Activated CD4-positive, CD25-positive, alpha-beta regulatory T cell treated with anti-CD3 and anti-CD28 coated beads, Interleukin-2, amount 50 U/mL, for 16 hours (primary cell): ENCODE measurements around the gene KIR2DL4.
"Not testable (repeated sequence)": the region's sequence is repeated elsewhere in the genome, so short reads cannot be mapped to it uniquely, and the experiment has no call there.

Experiments used
- DNase-seq: peaks from one replicate; pipeline ENCODE4 v3.0.0-alpha.2; 2020; ENCODE audit warnings: low read depth, low spot score

The KIR2DL4 gene

DNA sequence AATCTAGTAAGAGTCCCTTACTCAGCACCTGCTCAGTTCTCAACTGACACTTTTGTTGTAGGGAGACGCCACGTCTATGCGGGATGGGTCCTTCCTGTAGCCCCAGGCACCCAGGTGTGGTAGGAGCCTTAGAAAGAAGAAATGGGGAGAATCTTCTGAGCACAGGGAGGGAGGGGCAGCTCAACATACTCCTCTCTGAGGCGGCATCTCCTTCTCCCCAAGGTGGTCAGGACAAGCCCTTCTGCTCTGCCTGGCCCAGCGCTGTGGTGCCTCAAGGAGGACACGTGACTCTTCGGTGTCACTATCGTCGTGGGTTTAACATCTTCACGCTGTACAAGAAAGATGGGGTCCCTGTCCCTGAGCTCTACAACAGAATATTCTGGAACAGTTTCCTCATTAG lies 1.2 kb downstream of the KIR2DL4 start:
- DNase-seq, result no peak

- DNase-seq, result no peak
Measured at GRCh38 chr19:54805665-54806515, 2.5 kb downstream of the KIR2DL4 start.

DNA sequence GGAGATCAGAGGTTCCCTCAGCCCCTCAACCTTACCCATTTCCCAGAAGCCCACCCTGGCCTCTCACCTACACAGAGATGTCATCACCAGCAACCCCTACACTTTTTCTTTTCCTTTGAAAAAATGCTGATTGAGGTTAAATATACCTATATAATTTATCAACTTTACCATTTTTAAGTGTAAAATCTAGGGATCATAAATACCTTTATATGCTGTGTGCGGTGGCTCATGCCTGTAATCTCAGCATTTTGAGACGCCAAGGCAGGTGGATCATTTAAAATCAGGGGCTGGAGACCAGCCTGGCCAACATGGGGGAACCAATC lies 3.1 kb downstream of the KIR2DL4 start:
- no peak for DNase-seq

- not testable (repeated sequence) for DNase-seq
Measured at GRCh38 chr19:54814571-54814970, 11.2 kb downstream of the KIR2DL4 start.

GRCh38 chr19:54816251-54816650 lies 12.8 kb downstream of the KIR2DL4 start, which contains the start of gene KIR3DL1:
KIR3DL1 (plus strand) TSS chr19:54816468.
- DNase-seq, result not testable (repeated sequence)

DNA sequence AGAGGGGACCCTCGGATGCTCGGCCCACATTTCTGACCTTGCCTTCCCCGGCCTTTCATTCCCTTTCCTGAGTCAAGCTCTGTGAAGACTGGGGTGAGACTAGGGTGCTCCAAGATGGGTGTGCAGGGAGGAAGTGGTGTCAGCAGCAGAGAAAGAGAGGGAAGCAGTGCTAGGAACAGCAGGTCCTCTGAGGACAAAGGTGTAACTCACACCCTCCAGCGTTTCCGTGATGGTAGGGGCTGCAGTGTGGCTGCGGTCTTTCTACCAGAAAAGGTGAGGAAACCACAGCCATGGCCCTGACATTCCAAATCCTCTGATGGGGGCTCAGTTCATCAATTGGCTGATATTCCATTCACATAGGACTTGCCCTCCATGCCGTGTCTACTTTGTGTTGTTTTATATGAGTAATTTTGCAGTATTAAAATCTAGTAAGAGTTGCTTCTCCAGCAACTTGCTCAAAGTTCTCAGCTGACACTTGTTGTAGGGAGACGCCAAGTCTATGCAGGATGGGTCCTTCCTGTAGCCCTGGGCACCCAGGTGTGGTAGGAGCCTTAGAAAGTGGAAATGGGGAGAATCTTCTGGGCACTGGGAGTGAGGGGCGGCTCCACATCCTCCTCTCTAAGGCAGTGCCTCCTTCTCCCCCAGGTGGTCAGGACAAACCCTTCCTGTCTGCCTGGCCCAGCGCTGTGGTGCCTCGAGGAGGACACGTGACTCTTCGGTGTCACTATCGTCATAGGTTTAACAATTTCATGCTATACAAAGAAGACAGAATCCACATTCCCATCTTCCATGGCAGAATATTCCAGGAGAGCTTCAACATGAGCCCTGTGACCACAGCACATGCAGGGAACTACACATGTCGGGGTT lies 14.5 kb downstream of the KIR2DL4 start:
- no peak for DNase-seq

GRCh38 chr19:54824416-54824815 lies 21.0 kb downstream of the KIR2DL4 start:
- DNase-seq, result not testable (repeated sequence)

- DNase-seq, result not testable (repeated sequence)
Measured at GRCh38 chr19:54825326-54825725, 21.9 kb downstream of the KIR2DL4 start.

GRCh38 chr19:54828064-54828463 lies 24.7 kb downstream of the KIR2DL4 start:
- DNase-seq, result not testable (repeated sequence)

DNA sequence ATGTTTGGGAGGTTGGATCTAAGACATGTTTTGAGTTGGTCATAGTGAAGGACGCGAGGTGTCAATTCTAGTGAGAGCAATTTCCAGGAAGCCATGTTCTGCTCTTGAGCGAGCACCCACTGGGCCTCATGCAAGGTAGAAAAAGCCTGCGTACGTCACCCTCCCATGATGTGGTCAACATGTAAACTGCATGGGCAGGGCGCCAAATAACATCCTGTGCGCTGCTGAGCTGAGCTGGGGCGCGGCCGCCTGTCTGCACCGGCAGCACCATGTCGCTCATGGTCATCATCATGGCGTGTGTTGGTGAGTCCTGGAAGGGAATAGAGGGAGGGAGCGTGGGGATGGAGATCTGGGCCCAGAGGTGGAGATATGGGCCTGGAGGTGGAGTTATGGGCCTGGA lies 29.1 kb downstream of the KIR2DL4 start, which contains the start of gene KIR2DS4:
Gene KIR2DS4, plus strand, starts transcription at position 181 of the 400 bp plus-strand sequence.
- DNase-seq, result not testable (repeated sequence)

GRCh38 chr19:54835126-54835525 lies 31.7 kb downstream of the KIR2DL4 start:
- DNase-seq, result not testable (repeated sequence)

DNA sequence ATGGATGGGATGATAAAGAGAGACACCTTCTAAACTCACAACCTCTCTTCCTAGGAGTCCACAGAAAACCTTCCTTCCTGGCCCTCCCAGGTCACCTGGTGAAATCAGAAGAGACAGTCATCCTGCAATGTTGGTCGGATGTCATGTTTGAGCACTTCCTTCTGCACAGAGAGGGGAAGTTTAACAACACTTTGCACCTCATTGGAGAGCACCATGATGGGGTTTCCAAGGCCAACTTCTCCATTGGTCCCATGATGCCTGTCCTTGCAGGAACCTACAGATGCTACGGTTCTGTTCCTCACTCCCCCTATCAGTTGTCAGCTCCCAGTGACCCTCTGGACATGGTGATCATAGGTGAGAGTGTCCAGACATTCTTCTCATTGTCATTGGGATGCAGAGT lies 34.1 kb downstream of the KIR2DL4 start:
- DNase-seq, result not testable (repeated sequence)

DNA sequence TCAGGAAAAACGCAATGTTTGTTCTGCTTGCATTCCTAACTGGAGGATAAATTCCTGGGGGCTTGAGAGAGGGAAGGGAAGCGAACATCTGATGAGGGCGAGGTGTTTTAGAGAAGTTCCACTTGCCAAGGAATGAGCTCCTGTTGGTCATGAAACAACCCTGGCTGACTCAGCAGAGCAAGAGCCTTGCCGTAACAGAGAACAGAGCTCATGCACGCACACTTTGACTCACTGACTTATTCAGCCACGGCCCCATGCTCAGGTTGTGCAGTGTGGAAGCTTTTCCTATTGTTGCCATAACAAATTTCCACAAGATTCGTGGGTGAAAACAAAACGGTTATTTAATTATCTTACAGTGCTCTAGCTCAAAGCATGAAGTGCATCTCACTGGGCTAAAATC lies 39.8 kb downstream of the KIR2DL4 start:
- DNase-seq, result not testable (repeated sequence)

DNA sequence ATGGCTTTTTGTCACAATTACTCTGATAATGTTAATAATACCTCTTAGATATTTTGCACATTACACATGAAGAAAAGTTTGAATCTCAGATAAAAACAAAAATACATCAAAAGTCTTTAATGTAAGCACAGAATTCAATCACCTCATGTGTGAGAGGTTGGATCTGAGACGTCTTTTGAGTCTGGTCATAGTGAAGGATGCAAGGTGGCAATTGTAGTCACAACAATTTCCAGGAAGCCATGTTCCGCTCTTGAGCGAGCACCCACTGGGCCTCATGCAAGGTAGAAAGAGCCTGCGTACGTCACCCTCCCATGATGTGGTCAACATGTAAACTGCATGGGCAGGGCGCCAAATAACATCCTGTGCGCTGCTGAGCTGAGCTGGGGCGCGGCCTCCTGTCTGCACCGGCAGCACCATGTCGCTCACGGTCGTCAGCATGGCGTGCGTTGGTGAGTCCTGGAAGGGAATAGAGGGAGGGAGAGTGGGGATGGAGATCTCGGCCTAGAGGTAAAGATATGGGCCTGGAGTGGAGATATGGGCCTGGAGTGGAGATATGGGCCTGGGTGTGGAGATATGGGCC lies 46.7 kb downstream of the KIR2DL4 start, which contains the start of gene KIR3DL2:
Gene KIR3DL2, plus strand, starts transcription at position 383 of the 580 bp plus-strand sequence. Its CDS starts 33 bp downstream, at position 416.
- DNase-seq, result not testable (repeated sequence)

- DNase-seq, result no peak
Measured at GRCh38 chr19:54850930-54851329, 47.5 kb downstream of the KIR2DL4 start.

DNA sequence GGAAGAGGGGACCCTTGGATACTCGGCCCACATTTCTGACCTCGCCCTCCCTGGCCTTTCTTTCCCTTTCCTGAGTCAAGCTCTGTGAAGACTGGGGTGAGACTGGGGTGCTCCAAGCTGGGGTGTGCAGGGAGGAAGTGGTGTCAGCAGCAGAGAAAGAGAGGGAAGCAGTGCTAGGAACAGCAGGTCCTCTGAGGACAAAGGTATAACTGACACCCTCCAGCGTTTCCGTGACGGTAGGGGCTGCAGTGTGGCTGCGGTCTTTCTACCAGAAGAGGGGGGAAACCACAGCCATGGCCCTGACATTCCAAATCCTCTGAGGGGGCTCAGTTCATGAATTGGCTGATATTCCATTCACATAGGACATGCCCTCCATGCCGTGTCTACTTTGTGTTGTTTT lies 47.9 kb downstream of the KIR2DL4 start:
- DNase-seq, result no peak

DNA sequence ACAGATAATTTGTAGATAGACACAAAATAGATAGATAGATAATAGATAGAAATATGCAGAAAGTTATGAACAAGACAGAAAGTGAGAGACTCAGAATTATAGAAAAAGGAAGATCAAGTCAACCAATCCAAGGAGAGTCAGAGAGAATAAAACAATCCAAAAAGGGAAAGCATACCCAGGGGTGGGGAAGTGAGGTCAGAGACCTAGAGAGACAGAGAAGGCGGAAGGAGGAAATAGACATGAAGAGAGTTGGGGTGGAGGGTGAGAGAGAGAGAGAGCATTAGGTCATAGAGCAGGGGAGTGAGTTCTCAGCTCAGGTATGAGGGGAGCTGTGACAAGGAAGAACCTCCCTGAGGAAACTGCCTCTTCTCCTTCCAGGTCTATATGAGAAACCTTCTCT lies 51.8 kb downstream of the KIR2DL4 start:
- not testable (repeated sequence) for DNase-seq

DNA sequence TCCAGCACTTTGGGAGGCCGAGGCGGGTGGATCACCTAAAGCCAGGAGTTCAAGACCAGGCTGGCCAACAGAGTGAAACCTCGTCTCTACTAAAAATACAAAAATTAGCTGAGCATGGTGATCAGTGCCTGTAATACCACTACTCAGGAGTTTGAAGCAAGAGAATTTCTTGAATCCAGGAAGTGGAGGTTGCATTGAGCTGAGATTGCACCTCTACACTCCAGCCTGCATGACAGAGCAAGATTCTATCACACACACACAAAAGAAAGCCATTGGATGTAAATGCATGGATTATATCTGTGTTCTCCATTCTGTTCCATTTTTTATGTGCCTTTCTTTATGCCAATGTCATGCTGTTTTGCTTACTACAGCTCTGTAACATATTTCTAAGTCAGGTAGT lies 55.1 kb downstream of the KIR2DL4 start:
- not testable (repeated sequence) for DNase-seq

- not testable (repeated sequence) for DNase-seq
Measured at GRCh38 chr19:54859421-54859820, 56.0 kb downstream of the KIR2DL4 start.

DNA sequence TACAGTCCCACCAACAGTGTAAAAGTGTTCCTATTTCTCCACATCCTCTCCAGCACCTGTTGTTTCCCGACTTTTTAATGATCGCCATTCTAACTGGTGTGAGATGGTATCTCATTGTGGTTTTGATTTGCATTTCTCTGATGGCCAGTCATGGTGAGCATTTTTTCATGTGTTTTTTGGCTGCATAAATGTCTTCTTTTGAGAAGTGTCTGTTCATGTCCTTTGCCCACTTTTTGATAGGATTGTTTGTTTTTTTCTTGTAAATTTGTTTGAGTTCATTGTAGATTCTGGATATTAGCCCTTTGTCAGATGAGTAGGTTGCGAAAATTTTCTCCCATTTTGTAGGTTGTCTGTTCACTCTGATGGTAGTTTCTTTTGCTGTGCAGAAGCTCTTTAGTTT lies 60.0 kb downstream of the KIR2DL4 start:
- DNase-seq, result not testable (repeated sequence)
